Neural progenitor cell (in vitro differentiated cells): ENCODE results near the gene MRAS. TPM values are rescaled to one million over a fixed set of nuclear protein-coding genes. Genes with fewer than 3 reads are reported as not detected.

ENCODE experiments used
- DNase-seq: peaks from one replicate; pipeline ENCODE4 v3.0.0-alpha.2; 2016; ENCODE audit warnings: low spot score
- H2AFZ ChIP-seq: fragments of 200-600 bp; sonication (generic); replicated peaks from 2 replicates; pipeline ENCODE4 v1.6.1; 2016; ENCODE audit warnings: antibody characterized with exemption
- H3F3A ChIP-seq: fragments of 200-600 bp; sonication (generic); 2 replicates; pipeline ENCODE4 v1.6.1; 2016; ENCODE audit warnings: antibody characterized with exemption, low read depth
- H3K27ac ChIP-seq: fragments of 200-600 bp; sonication (generic); 2 replicates; pipeline ENCODE4 v1.5.1; 2016; ENCODE audit warnings: mild to moderate bottlenecking
- H3K27me3 ChIP-seq: fragments of 200-600 bp; sonication (generic); 2 replicates; pipeline ENCODE4 v1.6.1; 2016; ENCODE audit warnings: mild to moderate bottlenecking, moderate library complexity
- H3K36me3 ChIP-seq: fragments of 200-600 bp; sonication (generic); 2 replicates; pipeline ENCODE4 v1.5.1; 2016
- H3K4me1 ChIP-seq: fragments of 200-600 bp; sonication (generic); 2 replicates; pipeline ENCODE4 v1.6.1; 2016; ENCODE audit warnings: mixed run types
- H3K4me2 ChIP-seq: fragments of 200-600 bp; sonication (generic); 2 replicates; pipeline ENCODE4 v1.6.1; 2016
- H3K4me3 ChIP-seq: fragments of 200-600 bp; sonication (generic); 2 replicates; pipeline ENCODE4 v1.5.1; 2016
- H3K79me2 ChIP-seq: fragments of 200-600 bp; sonication (generic); 2 replicates; pipeline ENCODE4 v1.6.1; 2016; ENCODE audit warnings: low read depth
- H3K9ac ChIP-seq: fragments of 200-600 bp; sonication (generic); 2 replicates; pipeline ENCODE4 v1.6.1; 2016
- H3K9me3 ChIP-seq: fragments of 200-600 bp; sonication (generic); 2 replicates; pipeline ENCODE4 v1.5.1; 2016; ENCODE audit warnings: low read depth
- H4K20me1 ChIP-seq: fragments of 200-600 bp; sonication (generic); 2 replicates; pipeline ENCODE4 v1.6.1; 2016; ENCODE audit warnings: low read depth
- H3K27ac Mint-ChIP-seq: 3 replicates; pipeline ENCODE4 v1.8.0; 2021; ENCODE audit warnings: mixed read lengths
- H3K27me3 Mint-ChIP-seq: 2 replicates; pipeline ENCODE4 v1.8.0; 2022; ENCODE audit warnings: low read depth, mild to moderate bottlenecking, inconsistent platforms, moderate library complexity, mixed read lengths; ENCODE audit not compliant: insufficient read depth
- H3K36me3 Mint-ChIP-seq: 3 replicates; pipeline ENCODE4 v1.8.0; 2021; ENCODE audit warnings: mixed read lengths
- H3K4me1 Mint-ChIP-seq: 3 replicates; pipeline ENCODE4 v1.8.0; 2021; ENCODE audit warnings: mixed read lengths
- H3K4me3 Mint-ChIP-seq: 3 replicates; pipeline ENCODE4 v1.8.0; 2021; ENCODE audit warnings: mild to moderate bottlenecking, moderate library complexity, mixed read lengths
- H3K9me3 Mint-ChIP-seq: 3 replicates; pipeline ENCODE4 v1.8.0; 2020; ENCODE audit warnings: mixed read lengths
- CTCF ChIP-seq: fragments of 200-600 bp; sonication (generic); IDR thresholded peaks from 2 replicates; pipeline ENCODE4 v1.5.1; 2017; ENCODE audit warnings: antibody characterized with exemption, mild to moderate bottlenecking
- EZH2 ChIP-seq: fragments of 200-600 bp; sonication (generic); IDR thresholded peaks from 2 replicates; pipeline ENCODE4 v1.6.1; 2017; ENCODE audit warnings: antibody characterized with exemption, mild to moderate bottlenecking, moderate library complexity
- EZH2phosphoT487 ChIP-seq: fragments of 200-600 bp; sonication (generic); IDR thresholded peaks from 2 replicates; pipeline ENCODE4 v1.6.1; 2017; ENCODE audit warnings: antibody characterized with exemption
- total RNA-seq: library from RNA; depleted of rRNA; stranded (reverse); fragments of >200 nt; gene quantifications from 2 replicates; pipeline ENCODE4 v1.2.3, GENCODE V29; 2015; ENCODE audit warnings: low replicate concordance

Gene MRAS
- total RNA-seq, 1 donor from 2014 or later: 17.2 TPM

- Mint-ChIP-seq H3K4me3 (no peak overlapping the region), H3K4me1 (peaks cover 10% of the 10 kb centered on the region), H3K27me3 (peaks cover 5% of the 10 kb centered on the region), H3K9me3 (peaks cover 3% of the 10 kb centered on the region), H3K36me3 (peaks cover 5% of the 10 kb centered on the region), H3K27ac (no peak overlapping the region)
- Histone ChIP-seq H2AFZ (no peak overlapping the region), H3K4me2 (no peak overlapping the region), H3F3A (no peaks in the 10 kb centered on the region), H3K4me3 (no peak overlapping the region), H3K79me2 (no peaks in the 10 kb centered on the region), H3K36me3 (no peaks in the 10 kb centered on the region), H3K9ac (no peak overlapping the region), H3K9me3 (no peaks in the 10 kb centered on the region), H3K27ac (no peak overlapping the region), H4K20me1 (no peaks in the 10 kb centered on the region), H3K27me3 (no peaks in the 10 kb centered on the region), H3K4me1 (no peaks in the 10 kb centered on the region)
- DNase-seq: peak; percentile 14
- TF ChIP-seq EZH2 (no peak), CTCF (no peak), EZH2phosphoT487 (no peak)
These were observed 41.6 kb downstream of the MRAS start for GRCh38 chr3:138389841-138390581.

GRCh38 chr3:138390582-138390932, 42.2 kb downstream of the MRAS start:
- Mint-ChIP-seq H3K27me3 (peaks cover 5% of the 10 kb centered on the region), H3K36me3 (peaks cover 5% of the 10 kb centered on the region), H3K4me3 (no peak overlapping the region), H3K9me3 (peaks cover 3% of the 10 kb centered on the region), H3K27ac (no peak overlapping the region), H3K4me1 (peaks cover 10% of the 10 kb centered on the region)
- Histone ChIP-seq H3K4me3 (no peak overlapping the region), H3K4me2 (no peak overlapping the region), H3K9ac (no peak overlapping the region), H3K4me1 (no peaks in the 10 kb centered on the region), H3F3A (no peaks in the 10 kb centered on the region), H3K36me3 (no peaks in the 10 kb centered on the region), H4K20me1 (no peaks in the 10 kb centered on the region), H3K27ac (no peak overlapping the region), H3K79me2 (no peaks in the 10 kb centered on the region), H3K9me3 (no peaks in the 10 kb centered on the region), H3K27me3 (no peaks in the 10 kb centered on the region), H2AFZ (no peak overlapping the region)
- TF ChIP-seq EZH2 (no peak), EZH2phosphoT487 (no peak), CTCF (no peak)
- DNase-seq: no peak

GRCh38 chr3:138394156-138394555, 45.8 kb downstream of the MRAS start:
- Histone ChIP-seq H3K4me3 (no peak overlapping the region), H3K79me2 (no peaks in the 10 kb centered on the region), H2AFZ (no peak overlapping the region), H3F3A (no peaks in the 10 kb centered on the region), H4K20me1 (no peaks in the 10 kb centered on the region), H3K36me3 (no peaks in the 10 kb centered on the region), H3K9ac (no peak overlapping the region), H3K27me3 (no peaks in the 10 kb centered on the region), H3K4me1 (no peaks in the 10 kb centered on the region), H3K4me2 (no peak overlapping the region), H3K27ac (no peak overlapping the region), H3K9me3 (no peaks in the 10 kb centered on the region)
- peaks cover 2% of the 10 kb centered on the region for H3K27me3 Mint-ChIP-seq
- no peaks in the 10 kb centered on the region for H3K9me3 Mint-ChIP-seq
- H3K36me3 Mint-ChIP-seq: peaks cover 1% of the 10 kb centered on the region
- H3K4me3 Mint-ChIP-seq: no peak overlapping the region
- TF ChIP-seq EZH2: no peak
- no peak for TF ChIP-seq CTCF
- TF ChIP-seq EZH2phosphoT487: no peak
- no peak for DNase-seq
- no peak overlapping the region for H3K27ac Mint-ChIP-seq
- H3K4me1 Mint-ChIP-seq: peaks cover 11% of the 10 kb centered on the region
